Spleen (tissue), 11 donors: Measurements from ENCODE around the gene MGAT4A. TPM values are rescaled to one million over a fixed set of nuclear protein-coding genes. Genes with fewer than 3 reads are reported as not detected.
A peak's percentile ranks its signal among the peaks of the same experiment; 100 is the strongest.
"Not testable (repeated sequence)": the region's sequence is repeated elsewhere in the genome, so short reads cannot be mapped to it uniquely, and the experiment has no call there.

Source experiments
- DNase-seq: peaks from one replicate; pipeline ENCODE4 v3.0.0-alpha.2; 2020
- H3K27ac ChIP-seq, 8 donors: fragments of 200-600 bp; sonication (generic) in 7 of 8; 1 replicate in 4 of 8; 2 replicates in 4 of 8; pipeline versions ENCODE4 v1.5.0 to v1.8.0; 2016 to 2021; ENCODE audit warnings: inconsistent platforms in 4 of 8, mild to moderate bottlenecking in 4 of 8, moderate library complexity in 1 of 8
- H3K27me3 ChIP-seq, 7 donors: fragments of 200-600 bp; sonication (generic) in 6 of 7; replicated peaks in 1 of 7; 1 replicate in 4 of 7; 2 replicates in 3 of 7; pipeline versions ENCODE4 v1.5.0 to v1.8.0; 2016 to 2021; ENCODE audit warnings: inconsistent platforms in 3 of 7, mild to moderate bottlenecking in 1 of 7
- H3K36me3 ChIP-seq, 6 donors: fragments of 200-600 bp; sonication (generic) in 5 of 6; 1 replicate in 4 of 6; 2 replicates in 2 of 6; pipeline versions ENCODE4 v1.5.0 to v1.8.0; 2016 to 2021; ENCODE audit warnings: inconsistent platforms in 2 of 6
- H3K4me1 ChIP-seq, 6 donors: fragments of 200-600 bp; sonication (generic) in 5 of 6; 1 replicate in 3 of 6; 2 replicates in 3 of 6; pipeline versions ENCODE4 v1.5.0 to v1.8.0; 2016 to 2021; ENCODE audit warnings: inconsistent platforms in 3 of 6
- H3K4me3 ChIP-seq, 8 donors: fragments of 200-600 bp; sonication (generic) in 7 of 8; 1 replicate in 4 of 8; 2 replicates in 4 of 8; pipeline versions ENCODE4 v1.5.0 to v1.8.0; 2016 to 2021; ENCODE audit warnings: inconsistent platforms in 4 of 8, mild to moderate bottlenecking in 4 of 8, moderate library complexity in 2 of 8
- H3K9me3 ChIP-seq, 8 donors: fragments of 200-600 bp; sonication (generic) in 7 of 8; 1 replicate in 4 of 8; 2 replicates in 4 of 8; pipeline versions ENCODE4 v1.5.0 to v1.8.0; 2016 to 2021; ENCODE audit warnings: inconsistent platforms in 4 of 8
- CTCF ChIP-seq, 11 experiments: fragments of 200-600 bp in 7 of 11; fragments of 450-650 bp in 4 of 11; sonication (generic) in 4 of 11; IDR thresholded peaks in 8 of 11; conservative IDR thresholded peaks in 3 of 11; 1 replicate in 7 of 11; 2 replicates in 4 of 11; pipeline versions ENCODE4 v1.4.0 to v1.8.0; 2016 to 2021; ENCODE audit warnings: antibody characterized with exemption in 11 of 11, inconsistent platforms in 4 of 11, mild to moderate bottlenecking in 1 of 11
- POLR2A ChIP-seq, 3 donors: fragments of 450-650 bp; IDR thresholded peaks; one replicate each; pipeline ENCODE4 v1.5.1; 2017; ENCODE audit warnings: antibody characterized with exemption in 3 of 3, mild to moderate bottlenecking in 1 of 3
- POLR2AphosphoS5 ChIP-seq, 3 donors: sonication (generic); formaldehyde crosslinking; IDR thresholded peaks; one replicate each; pipeline ENCODE4 v1.5.1; 2017; ENCODE audit warnings: antibody characterized with exemption in 3 of 3
- WGBS, 5 donors: extraction: QIAGEN DNeasy Blood & Tissue Kit in 3 of 5; methylation state at CpG; one replicate each; pipeline versions ENCODE4 v1.1.5 to v1.1.7; 2013 to 2018; 5-methylcytosine and 5-hydroxymethylcytosine counted together
- intact Hi-C: fragments of 100-400 bp; cut with DNase I; formaldehyde crosslinking; loops from one replicate; pipeline ENCODE4 v1.15.0; 2023; ENCODE audit warnings: low total_unique reads
- polyA plus RNA-seq, 3 donors: library from polyadenylated mRNA; stranded (reverse); fragments of 200-250 nt; gene quantifications; one replicate each; pipeline ENCODE4 v1.2.1, GENCODE V29; 2013
- total RNA-seq, 7 donors: library from RNA; depleted of rRNA in 3 of 7; stranded (reverse); fragments of >200 nt in 3 of 7; fragmentation: NEBNext Ultra II Directional in 4 of 7; extraction: Animal tissue kit (Norgen Biotek cat#: 25700) in 4 of 7; gene quantifications; one replicate each; pipeline versions ENCODE4 v1.1.0 to v1.2.1, GENCODE V29; 2016 to 2021
- donor health status: healthy with polysubstance abuse.
- donor health status: DM: no; HTN: no; CAD: no; lungs with moderate emphysema.
- donor health status: DM: no; HTN: no; CAD: no.
- donor health status: Bipolar disorder and iron deficiency.
- donor health status: healthy.
- donor health status: DM: no; HTN: no; CAD: no.
- donor health status: DM: yes; HTN: yes; CAD: no.

The MGAT4A gene
- total and polyA plus RNA-seq, 10 donors, result 5.7 to 45.9 (median 31.5) TPM

GRCh38 chr2:98759827-98760625, 29.1 kb upstream of the MGAT4A start:
- Histone ChIP-seq H3K36me3 (no peaks in the 10 kb centered on the region), H3K4me3 (no peak overlapping the region), H3K9me3 (no peaks in the 10 kb centered on the region), H3K4me1 (peaks cover 26 to 86% (median 61%) of the 10 kb centered on the region in 6 donors), H3K27ac (peak overlapping the region; percentile 32 to 84 (median 70)), H3K27me3 (no peaks in the 10 kb centered on the region)
- TF ChIP-seq POLR2AphosphoS5 (IDR thresholded peaks at IDR 0.05) (peak in 1 of 3 donors; percentile 10), CTCF (IDR thresholded peaks at IDR 0.05 in 8 of 11, conservative IDR thresholded peaks at IDR 0.05 in 3 of 11) (no peak)
- DNase-seq, result peak; percentile 59
- intact Hi-C loops, result no loop called here
- 31 to 49% (median 44%) methylated on average over 6 of the region's 6 CpGs for WGBS, 5 donors

- H3K4me3 ChIP-seq, result no peak overlapping the region
- peak overlapping the region in 7 of 8 donors; percentile 51 to 84 (median 71) for H3K27ac ChIP-seq
- no peaks in the 10 kb centered on the region for H3K27me3 ChIP-seq
- TF ChIP-seq CTCF (IDR thresholded peaks at IDR 0.05 in 8 of 11, conservative IDR thresholded peaks at IDR 0.05 in 3 of 11) (no peak), POLR2A (IDR thresholded peaks at IDR 0.05) (no peak), POLR2AphosphoS5 (IDR thresholded peaks at IDR 0.05) (no peak)
- H3K36me3 ChIP-seq, result no peaks in the 10 kb centered on the region
- intact Hi-C loops, result no loop called here
- H3K9me3 ChIP-seq, result no peaks in the 10 kb centered on the region
- H3K4me1 ChIP-seq, result peaks cover 26 to 79% (median 54%) of the 10 kb centered on the region in 6 donors
- no peak for DNase-seq
- 18 to 37% (median 24%) methylated on average over 2 of the region's 2 CpGs for WGBS, 5 donors
Measured at GRCh38 chr2:98759338-98759737, 28.4 kb upstream of the MGAT4A start.

- H3K27ac ChIP-seq, result peak overlapping the region; percentile 52 to 84 (median 70)
- intact Hi-C loops, result no loop called here
- DNase-seq, result peak; percentile 82
- H3K4me1 ChIP-seq, result peaks cover 26 to 73% (median 44%) of the 10 kb centered on the region in 6 donors
- no peaks in the 10 kb centered on the region for H3K9me3 ChIP-seq
- H3K4me3 ChIP-seq, result peak overlapping the region in 4 of 8 donors; percentile 1 to 53 (median 12)
- H3K36me3 ChIP-seq, result no peaks in the 10 kb centered on the region
- TF ChIP-seq CTCF (IDR thresholded peaks at IDR 0.05 in 8 of 11, conservative IDR thresholded peaks at IDR 0.05 in 3 of 11) (no peak), POLR2A (IDR thresholded peaks at IDR 0.05) (no peak), POLR2AphosphoS5 (IDR thresholded peaks at IDR 0.05) (peak; percentile 40 to 88 (median 48))
- H3K27me3 ChIP-seq, result no peaks in the 10 kb centered on the region
- WGBS, 5 donors, result 5 to 21% (median 8%) methylated on average over 9 of the region's 9 CpGs
Measured at GRCh38 chr2:98757904-98758421, 27.0 kb upstream of the MGAT4A start.

- Histone ChIP-seq H3K36me3 (no peaks in the 10 kb centered on the region), H3K4me1 (peaks cover 7 to 39% (median 23%) of the 10 kb centered on the region in 6 donors), H3K27me3 (no peaks in the 10 kb centered on the region), H3K9me3 (no peaks in the 10 kb centered on the region), H3K27ac (no peak overlapping the region), H3K4me3 (no peak overlapping the region)
- no peak for TF ChIP-seq POLR2A (IDR thresholded peaks at IDR 0.05)
- no peak for TF ChIP-seq POLR2AphosphoS5 (IDR thresholded peaks at IDR 0.05)
- TF ChIP-seq CTCF (IDR thresholded peaks at IDR 0.05 in 8 of 11, conservative IDR thresholded peaks at IDR 0.05 in 3 of 11), result no peak
- intact Hi-C loops, result no loop called here
- DNase-seq, result no peak
Measured at GRCh38 chr2:98753801-98754200, 22.9 kb upstream of the MGAT4A start.

- H3K4me3 ChIP-seq, H3K9me3 ChIP-seq, DNase-seq, H3K27ac ChIP-seq, H3K36me3 ChIP-seq, intact Hi-C loops, H3K27me3 ChIP-seq: not testable (repeated sequence)
- H3K4me1 ChIP-seq, result peaks cover 0 to 39% (median 17%) of the 10 kb centered on the region in 6 donors
- WGBS, 5 donors, result 83 to 92% (median 88%) methylated on average over 4 of the region's 4 CpGs
Measured at GRCh38 chr2:98752711-98753110, 21.8 kb upstream of the MGAT4A start.
